Endothelial cell of hepatic sinusoid (primary cell): ENCODE data around the gene THAP8.
"Not testable (repeated sequence)": the region's sequence is repeated elsewhere in the genome, so short reads cannot be mapped to it uniquely, and the experiment has no call there.

Experiments used
- in situ Hi-C: cut with HindIII; loops from 2 replicates; pipeline ENCODE4 v1.10.0; 2017; ENCODE audit warnings: low sequenced_read_pairs

The THAP8 gene

GRCh38 chr19:36068810-36069499 lies 14.9 kb upstream of the THAP8 start:
- in situ Hi-C loops, result not testable (repeated sequence)

- in situ Hi-C loops, result no loop called here
These were observed 13.6 kb upstream of the THAP8 start for GRCh38 chr19:36067681-36068080.

GRCh38 chr19:36064826-36065225 lies 10.7 kb upstream of the THAP8 start:
- in situ Hi-C loops, result no loop called here

GRCh38 chr19:36061367-36061766 lies 7.3 kb upstream of the THAP8 start:
- in situ Hi-C loops, result no loop called here

GRCh38 chr19:36060430-36060829 lies 6.3 kb upstream of the THAP8 start:
- in situ Hi-C loops, result no loop called here

- in situ Hi-C loops, result no loop called here
These were observed 5.3 kb upstream of the THAP8 start for GRCh38 chr19:36059180-36059910.

GRCh38 chr19:36058481-36059179 lies 4.5 kb upstream of the THAP8 start:
- in situ Hi-C loops, result no loop called here

- in situ Hi-C loops, result no loop called here
These were observed 925 bp upstream of the THAP8 start, which contains the start of gene WDR62 for GRCh38 chr19:36054733-36055686. WDR62 (plus strand) TSS chr19:36054897; CDS start chr19:36054972, 75 bp downstream.

- in situ Hi-C loops, result no loop called here
These were observed 2.4 kb downstream of the THAP8 start for GRCh38 chr19:36051637-36052036.

GRCh38 chr19:36051236-36051635 lies 2.8 kb downstream of the THAP8 start:
- in situ Hi-C loops, result no loop called here

- in situ Hi-C loops, result no loop called here
These were observed 4.9 kb downstream of the THAP8 start for GRCh38 chr19:36049080-36049698.

GRCh38 chr19:36047835-36048234 lies 6.2 kb downstream of the THAP8 start:
- in situ Hi-C loops, result no loop called here

GRCh38 chr19:36046443-36047050 lies 7.5 kb downstream of the THAP8 start:
- in situ Hi-C loops, result no loop called here

GRCh38 chr19:36043952-36044351 lies 10.1 kb downstream of the THAP8 start:
- in situ Hi-C loops, result no loop called here

- in situ Hi-C loops, result no loop called here
These were observed 12.3 kb downstream of the THAP8 start for GRCh38 chr19:36041831-36042230.

- in situ Hi-C loops, result not testable (repeated sequence)
These were observed 13.0 kb downstream of the THAP8 start for GRCh38 chr19:36041092-36041491.

- in situ Hi-C loops, result no loop called here
These were observed 13.6 kb downstream of the THAP8 start for GRCh38 chr19:36040495-36040894.

GRCh38 chr19:36032251-36033104 lies 21.6 kb downstream of the THAP8 start, which contains the start of gene CLIP3:
CLIP3 (minus strand) TSS chr19:36032873; CDS start chr19:36032357, 516 bp downstream.
- in situ Hi-C loops, result no loop called here

- in situ Hi-C loops, result no loop called here
These were observed 22.8 kb downstream of the THAP8 start for GRCh38 chr19:36031308-36031707.
